SK-N-SH treated with all-trans-retinoic acid at 6 μM for 48 hours (cell line): ENCODE results near the gene EMID1.

Experiments
- ARNTL ChIP-seq: fragments of 450-650 bp; formaldehyde crosslinking; IDR thresholded peaks from 2 replicates; pipeline ENCODE4 v1.5.0; 2020; ENCODE audit warnings: low read depth, mild to moderate bottlenecking, moderate library complexity, borderline replicate concordance
- BACH2 ChIP-seq: fragments of 250-450 bp; sonication (Bioruptor Pico); IDR thresholded peaks from 2 replicates; pipeline ENCODE4 v1.9.0; 2021; ENCODE audit warnings: mild to moderate bottlenecking, borderline replicate concordance
- CSDC2 ChIP-seq: fragments of 250-450 bp; sonication (Bioruptor Pico); IDR thresholded peaks from 2 replicates; pipeline ENCODE4 v1.5.0; 2020; ENCODE audit warnings: mild to moderate bottlenecking, moderate library complexity
- ISL1 ChIP-seq: fragments of 250-450 bp; sonication (Bioruptor Pico); IDR thresholded peaks from 2 replicates; pipeline ENCODE4 v2.1.2; 2022; ENCODE audit warnings: mild to moderate bottlenecking, moderate library complexity
- OSR1 ChIP-seq: fragments of 250-450 bp; sonication (Bioruptor Pico); IDR thresholded peaks from 2 replicates; pipeline ENCODE4 v1.8.0; 2022; ENCODE audit warnings: moderate library complexity, mild to moderate bottlenecking, inconsistent platforms
- PPARA ChIP-seq: fragments of 250-450 bp; sonication (Bioruptor Pico); IDR thresholded peaks from 2 replicates; pipeline ENCODE4 v1.5.0; 2020; ENCODE audit warnings: mild to moderate bottlenecking, borderline replicate concordance
- SNAI2 ChIP-seq: fragments of 250-450 bp; sonication (Bioruptor Pico); IDR thresholded peaks from 2 replicates; pipeline ENCODE4 v1.5.0; 2020; ENCODE audit warnings: mild to moderate bottlenecking, moderate library complexity
- ZC3H10 ChIP-seq: fragments of 250-450 bp; sonication (Bioruptor Pico); IDR thresholded peaks from 2 replicates; pipeline ENCODE4 v1.5.1; 2021; ENCODE audit warnings: mild to moderate bottlenecking, moderate library complexity
- ZFP30 ChIP-seq: fragments of 450-650 bp; formaldehyde crosslinking; IDR thresholded peaks from 2 replicates; pipeline ENCODE4 v1.5.0; 2022; ENCODE audit warnings: mild to moderate bottlenecking, moderate library complexity
- ZNF8 ChIP-seq: fragments of 450-650 bp; formaldehyde crosslinking; IDR thresholded peaks from 2 replicates; pipeline ENCODE4 v1.5.0; 2020; ENCODE audit warnings: mild to moderate bottlenecking, moderate library complexity
- TF ChIP-seq, protein P1 (sequence below): fragments of 250-450 bp; sonication (Bioruptor Pico); IDR thresholded peaks from 2 replicates; pipeline ENCODE4 v1.8.0; 2020; ENCODE audit warnings: mild to moderate bottlenecking, moderate library complexity, borderline replicate concordance
- TF ChIP-seq, protein P2 (sequence below): fragments of 250-450 bp; sonication (Bioruptor Pico); IDR thresholded peaks from 2 replicates; pipeline ENCODE4 v1.5.1; 2021; ENCODE audit warnings: mild to moderate bottlenecking, moderate library complexity
- TF ChIP-seq, protein P3 (sequence below): fragments of 250-450 bp; sonication (Bioruptor Pico); IDR thresholded peaks from 2 replicates; pipeline ENCODE4 v1.5.0; 2020; ENCODE audit warnings: mild to moderate bottlenecking, moderate library complexity

DNA sequence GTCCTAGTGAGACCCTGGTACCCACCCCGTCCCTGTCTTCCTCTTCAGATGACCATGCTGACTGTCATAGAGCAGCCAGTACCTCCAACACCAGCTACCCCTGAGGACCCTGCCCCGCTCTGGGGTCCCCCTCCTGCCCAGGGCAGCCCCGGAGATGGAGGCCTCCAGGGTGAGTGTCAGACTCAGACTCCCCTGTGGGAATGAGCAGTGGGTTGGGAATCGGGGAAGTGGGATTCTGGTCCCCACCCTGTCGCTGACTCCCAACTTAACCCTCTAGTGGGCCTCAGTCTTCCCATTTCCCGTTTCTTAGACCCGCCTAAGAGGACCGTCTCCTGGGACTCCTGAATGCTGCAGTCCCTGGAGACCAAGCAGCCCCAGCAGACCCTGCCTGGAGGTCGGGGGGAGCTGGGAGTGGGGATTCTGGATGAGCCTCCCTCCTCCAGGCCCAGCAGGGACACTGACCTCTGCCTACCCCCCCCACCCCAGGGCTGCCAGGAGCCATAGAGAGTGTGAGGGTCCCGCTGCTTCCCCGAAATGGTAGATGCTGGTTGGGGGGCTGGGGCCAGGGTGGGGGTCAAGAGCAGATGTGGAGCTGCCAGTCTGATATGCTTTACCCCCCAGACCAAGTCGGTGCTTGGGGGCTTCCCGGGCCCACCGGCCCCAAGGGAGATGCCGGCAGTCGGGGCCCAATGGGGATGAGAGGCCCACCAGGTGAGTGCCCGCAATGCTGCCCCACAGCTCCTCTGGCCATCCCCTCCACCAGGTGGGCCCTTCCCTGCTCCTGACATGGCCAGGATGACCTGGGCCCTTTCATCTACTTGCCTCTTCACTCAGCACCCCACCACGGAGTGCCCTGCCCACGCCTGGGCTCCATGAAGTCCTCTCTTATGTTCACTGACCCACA is 25.5 kb downstream of the EMID1 start:
- TF ChIP-seq, protein P1, sequence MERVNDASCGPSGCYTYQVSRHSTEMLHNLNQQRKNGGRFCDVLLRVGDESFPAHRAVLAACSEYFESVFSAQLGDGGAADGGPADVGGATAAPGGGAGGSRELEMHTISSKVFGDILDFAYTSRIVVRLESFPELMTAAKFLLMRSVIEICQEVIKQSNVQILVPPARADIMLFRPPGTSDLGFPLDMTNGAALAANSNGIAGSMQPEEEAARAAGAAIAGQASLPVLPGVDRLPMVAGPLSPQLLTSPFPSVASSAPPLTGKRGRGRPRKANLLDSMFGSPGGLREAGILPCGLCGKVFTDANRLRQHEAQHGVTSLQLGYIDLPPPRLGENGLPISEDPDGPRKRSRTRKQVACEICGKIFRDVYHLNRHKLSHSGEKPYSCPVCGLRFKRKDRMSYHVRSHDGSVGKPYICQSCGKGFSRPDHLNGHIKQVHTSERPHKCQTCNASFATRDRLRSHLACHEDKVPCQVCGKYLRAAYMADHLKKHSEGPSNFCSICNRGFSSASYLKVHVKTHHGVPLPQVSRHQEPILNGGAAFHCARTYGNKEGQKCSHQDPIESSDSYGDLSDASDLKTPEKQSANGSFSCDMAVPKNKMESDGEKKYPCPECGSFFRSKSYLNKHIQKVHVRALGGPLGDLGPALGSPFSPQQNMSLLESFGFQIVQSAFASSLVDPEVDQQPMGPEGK (CRISPR knock-in tag): no peak
- no peak for TF ChIP-seq PPARA (CRISPR knock-in tag)
- TF ChIP-seq ZC3H10 (CRISPR knock-in tag): no peak
- TF ChIP-seq ZFP30 (CRISPR knock-in tag): no peak
- TF ChIP-seq, protein P2, sequence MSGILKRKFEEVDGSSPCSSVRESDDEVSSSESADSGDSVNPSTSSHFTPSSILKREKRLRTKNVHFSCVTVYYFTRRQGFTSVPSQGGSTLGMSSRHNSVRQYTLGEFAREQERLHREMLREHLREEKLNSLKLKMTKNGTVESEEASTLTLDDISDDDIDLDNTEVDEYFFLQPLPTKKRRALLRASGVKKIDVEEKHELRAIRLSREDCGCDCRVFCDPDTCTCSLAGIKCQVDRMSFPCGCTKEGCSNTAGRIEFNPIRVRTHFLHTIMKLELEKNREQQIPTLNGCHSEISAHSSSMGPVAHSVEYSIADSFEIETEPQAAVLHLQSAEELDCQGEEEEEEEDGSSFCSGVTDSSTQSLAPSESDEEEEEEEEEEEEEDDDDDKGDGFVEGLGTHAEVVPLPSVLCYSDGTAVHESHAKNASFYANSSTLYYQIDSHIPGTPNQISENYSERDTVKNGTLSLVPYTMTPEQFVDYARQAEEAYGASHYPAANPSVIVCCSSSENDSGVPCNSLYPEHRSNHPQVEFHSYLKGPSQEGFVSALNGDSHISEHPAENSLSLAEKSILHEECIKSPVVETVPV (CRISPR knock-in tag): no peak
- TF ChIP-seq, protein P3, sequence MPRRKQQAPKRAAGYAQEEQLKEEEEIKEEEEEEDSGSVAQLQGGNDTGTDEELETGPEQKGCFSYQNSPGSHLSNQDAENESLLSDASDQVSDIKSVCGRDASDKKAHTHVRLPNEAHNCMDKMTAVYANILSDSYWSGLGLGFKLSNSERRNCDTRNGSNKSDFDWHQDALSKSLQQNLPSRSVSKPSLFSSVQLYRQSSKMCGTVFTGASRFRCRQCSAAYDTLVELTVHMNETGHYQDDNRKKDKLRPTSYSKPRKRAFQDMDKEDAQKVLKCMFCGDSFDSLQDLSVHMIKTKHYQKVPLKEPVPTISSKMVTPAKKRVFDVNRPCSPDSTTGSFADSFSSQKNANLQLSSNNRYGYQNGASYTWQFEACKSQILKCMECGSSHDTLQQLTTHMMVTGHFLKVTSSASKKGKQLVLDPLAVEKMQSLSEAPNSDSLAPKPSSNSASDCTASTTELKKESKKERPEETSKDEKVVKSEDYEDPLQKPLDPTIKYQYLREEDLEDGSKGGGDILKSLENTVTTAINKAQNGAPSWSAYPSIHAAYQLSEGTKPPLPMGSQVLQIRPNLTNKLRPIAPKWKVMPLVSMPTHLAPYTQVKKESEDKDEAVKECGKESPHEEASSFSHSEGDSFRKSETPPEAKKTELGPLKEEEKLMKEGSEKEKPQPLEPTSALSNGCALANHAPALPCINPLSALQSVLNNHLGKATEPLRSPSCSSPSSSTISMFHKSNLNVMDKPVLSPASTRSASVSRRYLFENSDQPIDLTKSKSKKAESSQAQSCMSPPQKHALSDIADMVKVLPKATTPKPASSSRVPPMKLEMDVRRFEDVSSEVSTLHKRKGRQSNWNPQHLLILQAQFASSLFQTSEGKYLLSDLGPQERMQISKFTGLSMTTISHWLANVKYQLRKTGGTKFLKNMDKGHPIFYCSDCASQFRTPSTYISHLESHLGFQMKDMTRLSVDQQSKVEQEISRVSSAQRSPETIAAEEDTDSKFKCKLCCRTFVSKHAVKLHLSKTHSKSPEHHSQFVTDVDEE (CRISPR knock-in tag): no peak
- no peak for TF ChIP-seq BACH2
- TF ChIP-seq SNAI2 (CRISPR knock-in tag): no peak
- no peak for TF ChIP-seq ZNF8 (CRISPR knock-in tag)
- no peak for TF ChIP-seq ISL1 (CRISPR knock-in tag)
- TF ChIP-seq CSDC2: no peak
- no peak for TF ChIP-seq ARNTL
- no peak for TF ChIP-seq OSR1 (CRISPR knock-in tag)
